K562 (cell line): ENCODE measurements around the gene LIN28B. TPM values are rescaled to one million over a fixed set of nuclear protein-coding genes. Genes with fewer than 3 reads are reported as not detected.

Experiments used
- ATAC-seq: fragments of 200-7000 bp; cut with Tn5 transposase; 3 replicates; pipeline ENCODE4 v1.9.1; 2020; ENCODE audit warnings: moderate library complexity
- BruUV-seq: library from RNA; stranded (reverse); fragments of 400-500 nt; replicated peaks from 2 replicates; lab custom pipeline; 2021; lab: Mats Ljungman, UMichigan
- CTCF ChIA-PET: fragments of 300-600 bp; formaldehyde crosslinking; extraction: SDS; loops from one replicate; lab custom pipeline; 2021; ENCODE audit warnings: low intra/inter-chr PET ratio; lab: Yijun Ruan, JAX
- POLR2A ChIA-PET: fragments of 300-600, 350-650 bp; sonication (Branson Sonifier 250); formaldehyde crosslinking; extraction: SDS; loops from one replicate; lab custom pipeline; 2021; ENCODE audit warnings: antibody characterized with exemption, inconsistent platforms; lab: Yijun Ruan, JAX
- DNase-seq, 4 experiments: peaks; one replicate each; pipeline versions ENCODE4 v3.0.0 to v3.0.0-alpha.2; 2011 to 2018; ENCODE audit warnings: low spot score in 3 of 4, mixed read lengths in 3 of 4; ENCODE audit errors: extremely low read depth in 1 of 4
- FAIRE-seq: peaks from 2 replicates; lab custom pipeline; 2011; peaks lifted over from hg19 to GRCh38; lab: Jason Lieb, UNC
- H2AFZ ChIP-seq: 2 replicates; pipeline ENCODE4 v1.6.0; 2011; ENCODE audit warnings: low read depth, low read length, control low read depth, inconsistent platforms
- H3K27ac ChIP-seq: fragments of 200-600 bp; 3 replicates; pipeline ENCODE4 v1.8.0; 2011; ENCODE audit warnings: low read depth, mild to moderate bottlenecking, control low read depth, inconsistent platforms, low read length, moderate library complexity, mixed read lengths; ENCODE audit errors: extremely low read depth
- H3K27me3 ChIP-seq, 2 experiments: fragments of 300-600 bp in 1 of 2; 2 replicates in 1 of 2; 3 replicates in 1 of 2; pipeline versions ENCODE4 v1.6.0 to v1.8.0; 2011; ENCODE audit warnings: inconsistent platforms in 2 of 2, low read length in 2 of 2, mild to moderate bottlenecking in 1 of 2, mixed read lengths in 1 of 2, moderate library complexity in 1 of 2; ENCODE audit not compliant: control insufficient read depth in 2 of 2, insufficient read depth in 2 of 2
- H3K36me3 ChIP-seq: fragments of 300-600 bp; 3 replicates; pipeline ENCODE4 v1.8.0; 2011; ENCODE audit warnings: mild to moderate bottlenecking, low read length, inconsistent platforms; ENCODE audit not compliant: control insufficient read depth, insufficient read depth
- H3K4me1 ChIP-seq, 2 experiments: fragments of 200-600 bp in 1 of 2; replicated peaks in 1 of 2; 2 replicates in 1 of 2; 3 replicates in 1 of 2; pipeline versions ENCODE4 v1.5.1 to v1.8.0; 2011; ENCODE audit warnings: inconsistent platforms in 2 of 2, low read length in 2 of 2, mild to moderate bottlenecking in 1 of 2, mixed read lengths in 1 of 2, moderate library complexity in 1 of 2; ENCODE audit not compliant: control insufficient read depth in 2 of 2, insufficient read depth in 2 of 2
- H3K4me2 ChIP-seq: 2 replicates; pipeline ENCODE4 v1.6.1; 2011; ENCODE audit warnings: low read length, control low read depth, inconsistent platforms, mixed read lengths; ENCODE audit not compliant: insufficient read depth
- H3K4me3 ChIP-seq: fragments of 200-600 bp; sonication (generic), shearing (Covaris generic); 2 replicates; pipeline ENCODE4 v1.5.1; 2016; ENCODE audit warnings: control low read depth, inconsistent platforms
- H3K79me2 ChIP-seq: fragments of 200-600 bp; 3 replicates; pipeline ENCODE4 v1.8.0; 2011; ENCODE audit warnings: low read length, inconsistent platforms; ENCODE audit not compliant: control insufficient read depth, insufficient read depth
- H3K9ac ChIP-seq, 2 experiments: 2 replicates each; pipeline versions ENCODE4 v1.6.0 to v1.6.1; 2011; ENCODE audit warnings: low read depth in 2 of 2, low read length in 2 of 2, control low read depth in 1 of 2, inconsistent platforms in 1 of 2, mild to moderate bottlenecking in 1 of 2, mixed read lengths in 1 of 2; ENCODE audit not compliant: insufficient read depth in 1 of 2
- H3K9me1 ChIP-seq: one replicate; pipeline ENCODE4 v1.6.0; 2011; ENCODE audit warnings: inconsistent platforms, mild to moderate bottlenecking, low read length, moderate library complexity; ENCODE audit not compliant: control insufficient read depth, insufficient read depth
- H3K9me3 ChIP-seq: replicated peaks from 2 replicates; pipeline ENCODE4 v1.5.1; 2011; ENCODE audit warnings: low read depth, low read length, inconsistent platforms; ENCODE audit not compliant: control insufficient read depth, insufficient read depth
- H4K20me1 ChIP-seq: replicated peaks from 2 replicates; pipeline ENCODE4 v1.6.1; 2011; ENCODE audit warnings: low read length, inconsistent platforms, mixed read lengths; ENCODE audit not compliant: control insufficient read depth, insufficient read depth
- ATF7 ChIP-seq: fragments of 450-650 bp; IDR thresholded peaks from 2 replicates; pipeline ENCODE4 v1.7.1; 2014; ENCODE audit warnings: mild to moderate bottlenecking, moderate library complexity
- CBFB ChIP-seq: sonication (generic); formaldehyde crosslinking; IDR thresholded peaks from 2 replicates; pipeline ENCODE4 v1.4.0; 2020; ENCODE audit warnings: mild to moderate bottlenecking, missing genetic modification reagents
- GATAD2B ChIP-seq: fragments of 450-650 bp; IDR thresholded peaks from 2 replicates; pipeline ENCODE4 v1.6.1; 2017; ENCODE audit warnings: mild to moderate bottlenecking, borderline replicate concordance
- HMG20A ChIP-seq: fragments of 450-650 bp; formaldehyde crosslinking; conservative IDR thresholded peaks from 2 replicates; pipeline ENCODE4 v1.4.0; 2020; ENCODE audit warnings: mild to moderate bottlenecking, mixed read lengths
- HNRNPUL1 ChIP-seq: fragments of 200-400 bp; formaldehyde crosslinking; IDR thresholded peaks from 2 replicates; pipeline ENCODE4 v1.6.1; 2017; ENCODE audit warnings: low read length
- HOXB6 ChIP-seq: fragments of 250-450 bp; sonication (Bioruptor Pico); IDR thresholded peaks from 2 replicates; pipeline ENCODE4 v1.5.1; 2022; ENCODE audit warnings: mild to moderate bottlenecking, borderline replicate concordance
- NONO ChIP-seq, 2 experiments: fragments of 200-400 bp in 1 of 2; fragments of 450-650 bp in 1 of 2; formaldehyde crosslinking in 1 of 2; IDR thresholded peaks; 2 replicates each; pipeline ENCODE4 v1.6.1; 2017; ENCODE audit warnings: low read depth in 2 of 2, mild to moderate bottlenecking in 2 of 2, moderate library complexity in 2 of 2, low read length in 1 of 2
- NUFIP1 ChIP-seq: fragments of 450-650 bp; IDR thresholded peaks from 2 replicates; pipeline ENCODE4 v1.6.1; 2018; ENCODE audit not compliant: partially characterized antibody
- SIX5 ChIP-seq, 2 experiments: IDR thresholded peaks; 2 replicates each; pipeline ENCODE4 v1.6.1; 2011; ENCODE audit warnings: low read length in 2 of 2, borderline replicate concordance in 1 of 2, low read depth in 1 of 2, mild to moderate bottlenecking in 1 of 2, moderate library complexity in 1 of 2; ENCODE audit not compliant: insufficient read depth in 1 of 2
- UBTF ChIP-seq, 2 experiments: IDR thresholded peaks; 2 replicates each; pipeline ENCODE4 v1.6.1; 2012; ENCODE audit warnings: improper control_type of control experiment in 2 of 2, low read depth in 2 of 2, low read length in 2 of 2, borderline replicate concordance in 1 of 2
- ZNF263 ChIP-seq: sonication (generic); formaldehyde crosslinking; IDR thresholded peaks from 2 replicates; pipeline ENCODE4 v1.8.0; 2022; ENCODE audit warnings: mild to moderate bottlenecking, missing genetic modification reagents, borderline replicate concordance
- ZNF609 ChIP-seq: sonication (generic); formaldehyde crosslinking; IDR thresholded peaks from 2 replicates; pipeline ENCODE4 v1.8.1; 2023; ENCODE audit warnings: missing genetic modification reagents, mild to moderate bottlenecking, borderline replicate concordance
- ZNF707 ChIP-seq: fragments of 250-450 bp; sonication (Bioruptor Pico); conservative IDR thresholded peaks from 2 replicates; pipeline ENCODE4 v1.8.0; 2022; ENCODE audit warnings: inconsistent platforms, mild to moderate bottlenecking, moderate library complexity
- WGBS: fragments of 100-300 bp; shearing (Covaris generic); methylation state at CpG from one replicate; pipeline ENCODE4 v1.1.6; 2016; ENCODE audit warnings: low coverage, mixed read lengths; ENCODE audit not compliant: insufficient coverage; ENCODE audit errors: missing lambda C conversion rate; 5-methylcytosine and 5-hydroxymethylcytosine counted together
- in situ Hi-C: fragments of 300-500 bp; cut with MboI; formaldehyde crosslinking; loops from 4 replicates; pipeline ENCODE4 v1.15.0; 2018; ENCODE audit warnings: inconsistent platforms, mixed read lengths
- intact Hi-C: fragments of 100-400 bp; cut with micrococcal nuclease; formaldehyde crosslinking; loops from 2 replicates; pipeline ENCODE4 v1.14.2; 2022
- polyA plus RNA-seq, 8 experiments: library from polyadenylated mRNA; depleted of rRNA in 4 of 8; stranded (reverse) in 5 of 8; unstranded in 3 of 8; fragments of >200 nt; fragmentation: Nextera tagmentation in 2 of 8; fragmentation: Illumina TruSeq in 1 of 8; extraction: Ambion mirVana in 2 of 8; extraction: Trizol in 1 of 8; gene quantifications; 2 replicates each; pipeline versions ENCODE4 v1.2.1 to v1.2.3, GENCODE V29; 2011 to 2014; ENCODE audit warnings: inconsistent platforms in 1 of 8, missing spikeins in 1 of 8
- total RNA-seq, 7 experiments: library from RNA; depleted of rRNA in 6 of 7; stranded (reverse); fragments of >200 nt in 6 of 7; fragmentation: Illumina TruSeq in 2 of 7; extraction: Trizol in 2 of 7; gene quantifications; 2 replicates each; pipeline versions ENCODE4 v1.2.1 to v1.2.3, GENCODE V29; 2011 to 2021; ENCODE audit warnings: low replicate concordance in 1 of 7

The LIN28B gene
- total and polyA plus RNA-seq, 9 of the 15 experiments (the other 6 are each of a cell fraction or from before 2014, with no cell fraction given) = 20.9 to 77.3 (median 42.1) TPM

- TF ChIP-seq HNRNPUL1 (no peak), ZNF707 (CRISPR knock-in tag) (no peak), ZNF609 (CRISPR knock-in tag) (no peak)
These were observed 79.4 kb downstream of the LIN28B start (continued) for GRCh38 chr6:105036351-105036750.

GRCh38 chr6:105038259-105038658 is 81.4 kb downstream of the LIN28B start:
- ChIA-PET CTCF (no interaction called here), POLR2A (interaction anchor here (0.6 kb wide), 1 partner anchor 1335 kb away, joined by 3 read pairs; no protein-coding TSS in a partner anchor)
- intact Hi-C loops = no loop called here
- Histone ChIP-seq H3K4me3 (no peak overlapping the region), H3K9ac (no peak overlapping the region), H3K9me1 (no peaks in the 10 kb centered on the region), H3K9me3 (no peaks in the 10 kb centered on the region), H3K4me2 (no peak overlapping the region), H3K27me3 (no peaks in the 10 kb centered on the region), H3K4me1 (0 out of 5 replicates have a peak, but pooled peaks cover 0 to 3% of the 10 kb centered on the region in 2 experiments), H4K20me1 (no peaks in the 10 kb centered on the region), H3K79me2 (0 out of 3 replicates have a peak, but pooled peaks cover 7% of the 10 kb centered on the region), H3K27ac (no peak overlapping the region), H3K36me3 (peaks cover 5% of the 10 kb centered on the region; the same call in 2 of the 3 replicates), H2AFZ (no peak overlapping the region)
- in situ Hi-C loops = no loop called here
- no peak for DNase-seq
- WGBS = 67% methylated on average over 2 of the region's 2 CpGs
- no TSS peak for BruUV-seq
- no peak for FAIRE-seq
- ATAC-seq = peak; percentile 69
- no peak for TF ChIP-seq HOXB6 (CRISPR knock-in tag)
- no peak for TF ChIP-seq UBTF (IDR thresholded peaks at IDR 0.05; ENCODE audit: borderline replicate concordance in 1 of 2, low read depth in 2 of 2, low read length in 2 of 2)
- no peak for TF ChIP-seq GATAD2B
- TF ChIP-seq ZNF263 (CRISPR knock-in tag) = no peak
- no peak for TF ChIP-seq ATF7
- TF ChIP-seq SIX5 (IDR thresholded peaks at IDR 0.05; ENCODE audit: borderline replicate concordance in 1 of 2, insufficient read depth in 1 of 2, low read depth in 1 of 2, low read length in 2 of 2) = no peak
- no peak for TF ChIP-seq NONO (IDR thresholded peaks at IDR 0.05; ENCODE audit: low read depth in 2 of 2, low read length in 1 of 2)
- no peak for TF ChIP-seq CBFB
- TF ChIP-seq NUFIP1 = no peak
- TF ChIP-seq HMG20A (CRISPR knock-in tag) = no peak
